ENCODE measurements around the gene SLC25A17.

Gene SLC25A17

GRCh38 chr22:40782521-40782920 lies 36.6 kb downstream of the SLC25A17 start:
- no peak for TF ChIP-seq TEAD4 (IDR thresholded peaks at IDR 0.05)
- no peak for TF ChIP-seq ZBTB7A (IDR thresholded peaks at IDR 0.05; ENCODE audit: low read depth)

GRCh38 chr22:40769761-40770160 lies 49.4 kb downstream of the SLC25A17 start:
- TF ChIP-seq TEAD4 (IDR thresholded peaks at IDR 0.05) (no peak), USF1 (IDR thresholded peaks at IDR 0.05) (no peak), RAD21 (IDR thresholded peaks at IDR 0.05; ENCODE audit: low read depth) (no peak), NFIC (IDR thresholded peaks at IDR 0.05) (no peak), ZBTB7A (IDR thresholded peaks at IDR 0.05; ENCODE audit: low read depth) (no peak), FOXM1 (IDR thresholded peaks at IDR 0.05; ENCODE audit: borderline replicate concordance, low read depth) (no peak), MAX (IDR thresholded peaks at IDR 0.05) (no peak)

GRCh38 chr22:40768206-40768605 lies 50.9 kb downstream of the SLC25A17 start:
- no peak for TF ChIP-seq ZBTB7A (IDR thresholded peaks at IDR 0.05; ENCODE audit: low read depth)
- no peak for TF ChIP-seq RAD21 (IDR thresholded peaks at IDR 0.05; ENCODE audit: low read depth)
- TF ChIP-seq FOXM1 (IDR thresholded peaks at IDR 0.05; ENCODE audit: borderline replicate concordance, low read depth): no peak
- TF ChIP-seq TAF1 (IDR thresholded peaks at IDR 0.05; ENCODE audit: low read depth): no peak
- no peak for TF ChIP-seq EP300 (IDR thresholded peaks at IDR 0.05; ENCODE audit: borderline replicate concordance)
- TF ChIP-seq MAX (IDR thresholded peaks at IDR 0.05): no peak

GRCh38 chr22:40766956-40767355 lies 52.2 kb downstream of the SLC25A17 start:
- no peak for TF ChIP-seq EGR1 (IDR thresholded peaks at IDR 0.05)
- TF ChIP-seq RAD21 (IDR thresholded peaks at IDR 0.05; ENCODE audit: low read depth): no peak
- no peak for TF ChIP-seq CEBPB (IDR thresholded peaks at IDR 0.05)
- no peak for TF ChIP-seq TEAD4 (IDR thresholded peaks at IDR 0.05)
- no peak for TF ChIP-seq EP300 (IDR thresholded peaks at IDR 0.05; ENCODE audit: borderline replicate concordance)
- TF ChIP-seq CREB1 (IDR thresholded peaks at IDR 0.05; ENCODE audit: low read depth): no peak
- no peak for TF ChIP-seq FOXM1 (IDR thresholded peaks at IDR 0.05; ENCODE audit: borderline replicate concordance, low read depth)
- TF ChIP-seq MAX (IDR thresholded peaks at IDR 0.05): no peak
- TF ChIP-seq NFIC (IDR thresholded peaks at IDR 0.05): no peak
- TF ChIP-seq REST (IDR thresholded peaks at IDR 0.05; ENCODE audit: low read depth): no peak
- no peak for TF ChIP-seq TCF12 (IDR thresholded peaks at IDR 0.05; ENCODE audit: low read depth)
- TF ChIP-seq YY1 (IDR thresholded peaks at IDR 0.05; ENCODE audit: low read depth): no peak
- TF ChIP-seq ZBTB7A (IDR thresholded peaks at IDR 0.05; ENCODE audit: low read depth): no peak

- TF ChIP-seq EGR1 (IDR thresholded peaks at IDR 0.05) (no peak), REST (IDR thresholded peaks at IDR 0.05; ENCODE audit: low read depth) (no peak), NFIC (IDR thresholded peaks at IDR 0.05) (no peak), ZBTB7A (IDR thresholded peaks at IDR 0.05; ENCODE audit: low read depth) (no peak), TEAD4 (IDR thresholded peaks at IDR 0.05) (no peak), CREB1 (IDR thresholded peaks at IDR 0.05; ENCODE audit: low read depth) (no peak), MAX (IDR thresholded peaks at IDR 0.05) (no peak), YY1 (IDR thresholded peaks at IDR 0.05; ENCODE audit: low read depth) (no peak), TAF1 (IDR thresholded peaks at IDR 0.05; ENCODE audit: low read depth) (no peak), RAD21 (IDR thresholded peaks at IDR 0.05; ENCODE audit: low read depth) (no peak), EP300 (IDR thresholded peaks at IDR 0.05; ENCODE audit: borderline replicate concordance) (no peak), USF1 (IDR thresholded peaks at IDR 0.05) (no peak), CEBPB (IDR thresholded peaks at IDR 0.05) (no peak), TCF12 (IDR thresholded peaks at IDR 0.05; ENCODE audit: low read depth) (no peak), FOXM1 (IDR thresholded peaks at IDR 0.05; ENCODE audit: borderline replicate concordance, low read depth) (no peak)
Observed at GRCh38 chr22:40764763-40765441, 54.2 kb downstream of the SLC25A17 start.

Measured in Ishikawa (cell line).